ENCODE data around the gene TRIM9.

The TRIM9 gene

GRCh38 chr14:51012055-51012454 lies 82.8 kb downstream of the TRIM9 start:
- TF ChIP-seq ZNF565 (CRISPR knock-in tag; conservative IDR thresholded peaks at IDR 0.05; ENCODE audit: low read depth) (no peak), CSDC2 (CRISPR knock-in tag; IDR thresholded peaks at IDR 0.05) (no peak), GLIS3 (CRISPR knock-in tag; IDR thresholded peaks at IDR 0.05) (no peak), TOX (CRISPR knock-in tag; IDR thresholded peaks at IDR 0.05; ENCODE audit: borderline replicate concordance) (no peak), ZNF70 (CRISPR knock-in tag; IDR thresholded peaks at IDR 0.05) (no peak), TCF4 (CRISPR knock-in tag; IDR thresholded peaks at IDR 0.05; ENCODE audit: borderline replicate concordance) (no peak), ESRRG (CRISPR knock-in tag; IDR thresholded peaks at IDR 0.05) (no peak), RARB (CRISPR knock-in tag; IDR thresholded peaks at IDR 0.05) (no peak), BACH2 (CRISPR knock-in tag; IDR thresholded peaks at IDR 0.05; ENCODE audit: borderline replicate concordance) (no peak), ISL1 (CRISPR knock-in tag; IDR thresholded peaks at IDR 0.05) (no peak), POU6F1 (CRISPR knock-in tag; IDR thresholded peaks at IDR 0.05; ENCODE audit: borderline replicate concordance, low read depth) (no peak), SNAI2 (CRISPR knock-in tag; IDR thresholded peaks at IDR 0.05) (no peak), PPARA (CRISPR knock-in tag; IDR thresholded peaks at IDR 0.05; ENCODE audit: borderline replicate concordance) (no peak), ARNTL (CRISPR knock-in tag; IDR thresholded peaks at IDR 0.05; ENCODE audit: borderline replicate concordance, low read depth) (no peak), ZNF8 (CRISPR knock-in tag; IDR thresholded peaks at IDR 0.05) (no peak), ZC3H10 (CRISPR knock-in tag; IDR thresholded peaks at IDR 0.05) (no peak)
- ATAC-seq: no peak

- no peak; the same call in 2 of the 3 replicates for ATAC-seq
- TF ChIP-seq ISL1 (CRISPR knock-in tag; IDR thresholded peaks at IDR 0.05) (0 out of 2 replicates have a peak, but pooled peaks have one; percentile 10), RARB (CRISPR knock-in tag; IDR thresholded peaks at IDR 0.05) (no peak)
Observed at GRCh38 chr14:51008446-51008845, 86.5 kb downstream of the TRIM9 start.

- peak; percentile 89 for ATAC-seq
- TF ChIP-seq ZNF565 (CRISPR knock-in tag; conservative IDR thresholded peaks at IDR 0.05; ENCODE audit: low read depth) (no peak), OSR1 (CRISPR knock-in tag; IDR thresholded peaks at IDR 0.05) (no peak), ZFP3 (CRISPR knock-in tag; IDR thresholded peaks at IDR 0.05) (0 out of 2 replicates have a peak, but pooled peaks have one; percentile 13), CSDC2 (CRISPR knock-in tag; IDR thresholded peaks at IDR 0.05) (no peak), POU6F1 (CRISPR knock-in tag; IDR thresholded peaks at IDR 0.05; ENCODE audit: borderline replicate concordance, low read depth) (no peak), SNAI2 (CRISPR knock-in tag; IDR thresholded peaks at IDR 0.05) (no peak), ZNF70 (CRISPR knock-in tag; IDR thresholded peaks at IDR 0.05) (peak; percentile 38; the same call in 1 of the 2 replicates), ARNTL (CRISPR knock-in tag; IDR thresholded peaks at IDR 0.05; ENCODE audit: borderline replicate concordance, low read depth) (no peak), GLIS3 (CRISPR knock-in tag; IDR thresholded peaks at IDR 0.05) (peak; percentile 32; the same call in 1 of the 2 replicates), PPARA (CRISPR knock-in tag; IDR thresholded peaks at IDR 0.05; ENCODE audit: borderline replicate concordance) (no peak), TSHZ2 (CRISPR knock-in tag; IDR thresholded peaks at IDR 0.05) (0 out of 2 replicates have a peak, but pooled peaks have one; percentile 57), ZNF8 (CRISPR knock-in tag; IDR thresholded peaks at IDR 0.05) (no peak), CREB5 (CRISPR knock-in tag; IDR thresholded peaks at IDR 0.05; ENCODE audit: low read depth) (no peak), PATZ1 (CRISPR knock-in tag; IDR thresholded peaks at IDR 0.05; ENCODE audit: borderline replicate concordance) (peak; percentile 68; the same call in 1 of the 2 replicates), TCF4 (CRISPR knock-in tag; IDR thresholded peaks at IDR 0.05; ENCODE audit: borderline replicate concordance) (no peak), ZC3H10 (CRISPR knock-in tag; IDR thresholded peaks at IDR 0.05) (peak; percentile 67; the same call in 1 of the 2 replicates), ISL1 (CRISPR knock-in tag; IDR thresholded peaks at IDR 0.05) (peak; percentile 94), ESRRG (CRISPR knock-in tag; IDR thresholded peaks at IDR 0.05) (no peak), BACH2 (CRISPR knock-in tag; IDR thresholded peaks at IDR 0.05; ENCODE audit: borderline replicate concordance) (no peak), RARB (CRISPR knock-in tag; IDR thresholded peaks at IDR 0.05) (no peak), ZFP30 (CRISPR knock-in tag; IDR thresholded peaks at IDR 0.05) (no peak), TOX (CRISPR knock-in tag; IDR thresholded peaks at IDR 0.05; ENCODE audit: borderline replicate concordance) (no peak)
- TF ChIP-seq, protein P1, sequence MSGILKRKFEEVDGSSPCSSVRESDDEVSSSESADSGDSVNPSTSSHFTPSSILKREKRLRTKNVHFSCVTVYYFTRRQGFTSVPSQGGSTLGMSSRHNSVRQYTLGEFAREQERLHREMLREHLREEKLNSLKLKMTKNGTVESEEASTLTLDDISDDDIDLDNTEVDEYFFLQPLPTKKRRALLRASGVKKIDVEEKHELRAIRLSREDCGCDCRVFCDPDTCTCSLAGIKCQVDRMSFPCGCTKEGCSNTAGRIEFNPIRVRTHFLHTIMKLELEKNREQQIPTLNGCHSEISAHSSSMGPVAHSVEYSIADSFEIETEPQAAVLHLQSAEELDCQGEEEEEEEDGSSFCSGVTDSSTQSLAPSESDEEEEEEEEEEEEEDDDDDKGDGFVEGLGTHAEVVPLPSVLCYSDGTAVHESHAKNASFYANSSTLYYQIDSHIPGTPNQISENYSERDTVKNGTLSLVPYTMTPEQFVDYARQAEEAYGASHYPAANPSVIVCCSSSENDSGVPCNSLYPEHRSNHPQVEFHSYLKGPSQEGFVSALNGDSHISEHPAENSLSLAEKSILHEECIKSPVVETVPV (CRISPR knock-in tag; IDR thresholded peaks at IDR 0.05): no peak
Observed at GRCh38 chr14:51006781-51007211, 88.1 kb downstream of the TRIM9 start.
